Measurements from ENCODE around the gene RNH1.

RNH1 gene

DNA sequence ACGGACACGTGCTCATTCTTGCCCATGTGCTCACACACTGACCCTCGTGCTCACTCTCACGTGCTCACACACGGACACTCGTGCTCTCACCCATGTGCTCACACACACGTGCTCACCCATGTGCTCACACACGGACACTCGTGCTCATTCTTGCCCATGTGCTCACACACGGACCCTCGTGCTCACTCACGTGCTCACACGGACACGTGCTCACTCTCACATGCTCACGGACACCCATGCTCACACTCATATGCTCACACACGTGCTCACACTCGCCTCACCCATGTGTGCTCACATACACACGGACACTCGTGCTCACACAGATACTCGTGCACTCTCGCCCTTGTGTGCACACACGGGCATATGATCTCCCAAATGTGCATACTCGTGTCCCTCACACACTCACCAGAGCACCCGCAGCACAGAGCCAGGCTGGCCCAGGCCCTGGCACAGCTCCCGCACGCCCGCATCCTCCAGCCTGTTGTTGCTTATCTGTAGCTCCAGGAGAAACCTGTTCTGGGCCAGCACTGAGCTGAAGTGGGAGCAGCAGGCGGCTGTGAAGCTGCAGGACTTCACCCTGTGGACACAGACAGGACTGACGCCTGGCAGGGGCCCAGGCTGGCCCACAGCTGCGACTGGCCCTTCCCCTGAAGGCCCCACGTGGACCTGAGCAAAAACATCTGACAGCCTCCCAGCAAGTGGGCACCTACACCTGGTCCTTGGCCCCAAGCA lies 9.3 kb downstream of the RNH1 start:
- DNase-seq: no peak

- DNase-seq: no peak
Measured at GRCh38 chr11:496834-497564, 10.0 kb downstream of the RNH1 start.

DNA sequence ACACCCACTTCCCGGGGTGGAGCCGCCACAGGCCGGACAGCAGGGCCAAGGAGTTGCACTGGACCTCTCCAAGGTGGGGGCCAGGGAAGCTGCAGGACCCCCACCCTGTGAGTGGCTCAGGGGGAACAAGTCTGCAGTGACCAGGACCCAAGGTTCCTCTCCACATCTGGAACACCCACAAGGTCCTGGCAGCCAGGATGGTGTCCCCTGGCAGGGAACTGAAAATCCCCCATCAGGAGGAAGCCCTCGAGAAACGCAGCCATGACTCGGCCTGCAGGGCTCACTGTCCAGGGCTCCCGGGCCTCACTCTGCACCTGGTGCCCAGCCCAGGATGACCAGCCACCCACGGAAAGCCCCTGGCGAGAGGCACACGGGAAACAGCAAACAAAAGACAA lies 11.5 kb downstream of the RNH1 start:
- no peak for DNase-seq

- DNase-seq: no peak
Measured at GRCh38 chr11:494761-495536, 12.1 kb downstream of the RNH1 start.

- peak; percentile 55 for DNase-seq
Measured at GRCh38 chr11:492427-493226, 14.4 kb downstream of the RNH1 start.

DNA sequence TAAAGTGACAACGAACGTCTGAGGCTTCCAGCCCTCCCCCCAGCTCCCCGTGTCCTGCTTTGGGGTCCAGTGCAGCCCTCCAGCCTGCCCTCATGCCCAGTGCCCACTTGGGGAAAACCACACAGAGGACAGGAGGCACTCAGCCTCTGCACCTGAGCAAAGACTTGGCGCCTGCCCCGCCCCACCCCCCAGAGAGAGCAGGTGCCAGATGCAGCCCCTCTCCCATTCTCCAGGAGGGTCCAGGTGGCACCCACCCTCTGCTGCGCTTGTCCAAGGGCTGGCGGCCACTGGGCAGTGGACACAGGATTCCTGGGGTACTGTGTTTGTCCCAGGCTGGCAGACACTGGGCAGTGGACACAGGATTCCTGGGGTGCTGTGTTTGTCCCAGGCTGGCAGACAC lies 15.7 kb downstream of the RNH1 start:
- no peak for DNase-seq

DNA sequence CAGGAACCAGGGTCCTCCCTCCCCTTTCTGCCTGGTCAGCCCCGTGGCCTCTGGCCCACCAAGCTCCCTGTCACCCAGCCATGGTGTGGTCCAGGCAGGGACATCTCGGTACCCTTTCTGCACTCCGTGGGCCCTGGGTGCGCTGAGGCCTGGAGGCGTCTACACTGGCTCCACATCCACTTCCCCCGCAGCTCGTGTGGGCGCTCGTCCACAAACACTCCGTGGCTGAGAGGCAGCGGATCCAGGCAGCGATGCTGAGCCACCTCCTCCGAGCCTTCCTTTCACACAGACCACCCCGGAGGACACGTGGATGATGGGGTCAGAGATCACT lies 16.1 kb downstream of the RNH1 start:
- no peak for DNase-seq

DNA sequence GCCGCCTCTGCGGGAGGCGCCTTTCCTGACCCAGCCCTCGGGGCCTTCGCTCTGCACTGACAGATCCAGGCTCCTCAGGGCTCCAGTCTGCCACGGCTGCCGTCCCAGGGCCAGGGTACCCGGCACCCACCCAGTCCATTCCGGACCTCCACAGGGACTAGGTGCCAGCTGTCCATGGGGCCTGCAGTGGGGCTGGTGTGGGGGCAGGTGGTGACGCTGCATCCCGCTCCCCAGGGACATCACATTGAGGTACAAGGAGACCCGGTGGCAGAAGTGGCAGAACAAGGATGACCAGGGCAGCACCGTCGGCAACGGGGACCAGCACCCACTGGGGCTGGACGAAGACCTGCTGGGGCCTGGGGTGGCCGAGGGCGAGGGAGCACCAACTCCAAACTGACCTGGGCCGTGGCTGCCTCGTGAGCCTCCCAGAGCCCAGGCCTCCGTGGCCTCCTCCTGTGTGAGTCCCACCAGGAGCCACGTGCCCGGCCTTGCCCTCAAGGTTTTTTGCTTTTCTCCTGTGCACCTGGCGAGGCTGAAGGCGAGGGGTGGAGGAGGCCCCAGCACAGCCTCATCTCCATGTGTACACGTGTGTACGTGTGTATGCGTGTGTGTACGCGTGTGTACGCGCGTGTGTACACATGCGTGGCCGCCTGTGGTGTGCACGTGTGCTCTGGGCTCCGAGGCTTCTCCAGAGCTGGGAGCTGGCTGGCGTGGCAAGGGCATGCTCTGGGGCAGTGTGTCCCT lies 16.7 kb downstream of the RNH1 start:
- no peak for DNase-seq

DNA sequence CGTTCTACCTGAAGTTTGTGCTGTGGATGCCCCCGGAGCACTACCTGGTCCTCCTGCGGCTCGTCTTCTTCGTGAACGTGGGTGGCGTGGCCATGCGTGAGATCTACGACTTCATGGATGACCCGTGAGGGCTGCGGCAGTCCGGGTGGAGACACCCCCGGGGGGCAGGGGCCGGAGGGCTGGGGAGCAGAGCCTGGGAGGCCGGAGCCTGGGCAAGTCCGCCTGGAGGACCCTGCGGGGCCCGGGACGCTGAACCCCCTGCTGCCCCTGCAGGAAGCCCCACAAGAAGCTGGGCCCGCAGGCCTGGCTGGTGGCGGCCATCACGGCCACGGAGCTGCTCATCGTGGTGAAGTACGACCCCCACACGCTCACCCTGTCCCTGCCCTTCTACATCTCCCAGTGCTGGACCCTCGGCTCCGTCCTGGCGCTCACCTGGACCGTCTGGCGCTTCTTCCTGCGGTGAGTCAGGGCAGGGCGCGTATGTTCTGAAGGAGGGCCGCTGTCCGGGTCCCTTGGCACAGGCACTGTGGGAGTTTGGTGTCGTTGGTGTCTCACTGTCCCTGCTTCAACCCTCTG lies 17.3 kb downstream of the RNH1 start:
- no peak for DNase-seq

DNA sequence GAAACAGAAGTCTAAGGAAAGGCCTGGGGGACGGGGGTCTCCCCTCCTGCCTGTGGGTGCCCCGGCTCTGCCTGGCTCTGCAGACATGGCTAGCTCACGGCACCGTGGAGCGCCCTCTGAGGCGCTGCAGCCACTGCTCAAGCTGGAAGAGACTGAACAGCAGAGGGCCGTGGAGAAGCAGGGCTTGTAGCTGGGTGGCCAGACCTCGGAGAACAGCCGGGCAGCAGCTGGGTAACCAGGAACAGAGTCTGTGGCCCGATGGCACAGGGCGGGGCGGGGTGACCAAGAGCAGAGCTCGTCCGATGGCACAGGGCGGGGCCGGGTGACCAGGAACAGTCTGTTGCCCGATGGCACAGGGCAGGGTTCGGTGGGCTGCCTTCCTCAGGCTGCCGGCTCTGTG lies 18.1 kb downstream of the RNH1 start:
- no peak for DNase-seq

DNA sequence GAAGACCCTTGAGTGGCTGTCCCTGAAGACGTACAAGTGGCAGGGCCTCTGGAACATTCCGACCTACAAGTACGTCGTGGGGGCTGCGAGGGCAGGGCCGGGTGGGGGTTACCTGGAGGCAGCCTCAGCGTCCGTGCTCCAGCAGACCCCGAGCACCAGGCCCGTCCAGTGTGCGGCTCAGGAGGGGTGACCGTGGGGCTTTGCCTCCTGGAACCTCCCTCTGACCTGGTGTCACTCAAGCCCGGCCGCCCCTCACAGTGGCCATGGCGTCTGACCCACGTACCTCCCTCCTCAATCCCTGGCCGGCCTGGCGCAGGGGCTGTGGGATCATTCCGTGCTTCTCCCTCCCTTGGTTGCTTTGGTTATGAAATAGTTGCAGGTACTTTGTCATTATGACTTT lies 18.5 kb downstream of the RNH1 start:
- DNase-seq: no peak

GRCh38 chr11:488062-488461 lies 19.0 kb downstream of the RNH1 start:
- DNase-seq: no peak

DNA sequence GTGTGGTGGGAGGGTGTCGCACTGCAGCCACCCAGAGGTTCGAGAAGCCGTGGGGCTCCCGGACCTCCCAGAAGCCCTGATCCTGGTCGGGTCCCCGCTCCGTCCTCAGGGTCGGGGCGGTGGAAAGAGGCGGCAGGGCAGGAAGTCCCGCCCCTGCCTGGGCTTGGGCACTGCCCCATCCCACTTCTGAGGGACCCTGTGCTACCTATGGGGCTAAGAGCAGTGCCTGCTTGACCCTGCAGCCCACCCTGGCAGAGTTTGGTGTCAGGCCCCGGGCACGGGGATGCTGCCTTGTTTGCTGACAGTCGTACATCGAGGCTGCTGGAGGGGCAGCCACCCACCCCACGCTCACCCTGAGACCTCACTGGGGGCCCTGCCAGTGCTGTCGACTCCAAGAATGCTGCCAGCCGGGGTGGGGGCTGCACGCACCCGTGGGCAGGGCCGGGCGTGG lies 19.4 kb downstream of the RNH1 start:
- DNase-seq: no peak

- DNase-seq: no peak
Measured at GRCh38 chr11:486189-486588, 20.9 kb downstream of the RNH1 start.

GRCh38 chr11:484616-485015 lies 22.4 kb downstream of the RNH1 start:
- no peak for DNase-seq

- no peak for DNase-seq
Measured at GRCh38 chr11:479311-479710, 27.7 kb downstream of the RNH1 start.

DNA sequence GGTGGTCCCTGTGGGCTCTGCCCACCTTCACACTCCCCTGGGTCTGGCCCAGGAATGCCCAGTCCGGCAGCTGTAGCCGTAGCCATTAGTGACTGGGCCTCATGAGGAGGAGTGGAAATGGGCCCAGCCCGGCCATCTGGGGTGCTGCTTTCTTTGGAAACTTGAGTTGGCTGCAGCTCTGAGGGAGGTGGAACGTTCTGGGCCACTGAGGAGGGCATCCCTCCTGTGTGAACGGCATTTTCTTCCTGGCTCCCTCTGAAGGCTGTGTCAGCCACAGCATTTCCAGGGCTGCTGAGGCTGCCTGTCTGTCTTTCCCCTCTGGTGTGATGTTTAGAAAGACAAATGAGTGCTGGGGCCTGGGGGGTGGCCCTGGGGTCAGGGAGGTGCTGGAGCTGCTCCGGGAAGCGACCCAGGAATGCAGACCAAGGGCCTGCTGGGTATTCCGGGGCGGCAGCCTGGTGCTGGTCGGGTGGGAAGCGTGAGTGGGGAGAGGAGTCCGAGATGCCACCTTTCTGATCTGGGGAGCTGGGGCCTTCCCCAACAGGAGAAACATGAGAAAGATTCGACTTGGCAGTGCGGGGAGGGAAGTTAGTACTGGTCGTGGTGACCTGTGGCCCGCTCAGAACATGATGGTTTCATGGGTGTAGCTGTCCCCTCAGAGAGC lies 29.9 kb downstream of the RNH1 start:
- no peak for DNase-seq

DNA sequence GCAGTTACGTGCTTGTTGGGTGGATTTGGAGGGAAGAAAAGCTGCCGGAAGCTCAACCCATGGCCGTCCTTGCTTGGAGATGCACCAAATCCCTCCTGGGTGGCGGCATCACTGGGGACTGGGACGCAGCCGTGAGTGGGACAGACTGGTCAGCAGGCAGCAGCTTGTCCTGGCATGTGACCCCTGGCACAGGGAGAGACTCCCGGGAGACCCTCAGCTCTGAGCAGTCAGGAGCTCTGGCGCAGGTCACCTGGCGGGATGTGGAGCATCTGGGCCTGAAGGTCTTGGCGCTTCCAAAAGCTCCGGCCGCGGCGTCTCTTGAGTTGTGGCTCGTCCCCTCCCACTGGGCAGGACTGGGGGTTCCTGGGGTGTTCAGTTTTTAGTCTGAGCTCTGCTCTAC lies 30.6 kb downstream of the RNH1 start:
- DNase-seq: no peak

DNA sequence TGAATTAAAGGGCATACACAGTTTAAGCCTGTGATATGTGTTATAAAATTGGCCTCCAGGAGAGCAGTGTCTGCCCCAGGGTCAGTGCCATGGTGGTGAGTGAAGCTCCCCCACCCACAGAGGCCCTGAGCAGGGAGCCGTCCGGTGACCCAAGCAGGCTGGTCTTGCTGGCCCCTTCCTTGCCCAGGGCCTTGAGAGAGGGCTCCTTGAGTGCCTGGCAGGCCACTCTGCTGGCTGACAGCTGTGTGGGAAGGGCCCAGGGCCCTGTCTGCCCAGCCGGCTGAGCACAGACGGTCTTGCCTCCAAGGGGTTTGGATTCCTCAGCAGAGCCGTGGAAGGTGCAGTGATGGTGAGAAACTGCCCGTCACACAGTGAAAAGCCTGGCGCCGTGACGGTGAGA lies 31.1 kb downstream of the RNH1 start:
- no peak for DNase-seq

DNA sequence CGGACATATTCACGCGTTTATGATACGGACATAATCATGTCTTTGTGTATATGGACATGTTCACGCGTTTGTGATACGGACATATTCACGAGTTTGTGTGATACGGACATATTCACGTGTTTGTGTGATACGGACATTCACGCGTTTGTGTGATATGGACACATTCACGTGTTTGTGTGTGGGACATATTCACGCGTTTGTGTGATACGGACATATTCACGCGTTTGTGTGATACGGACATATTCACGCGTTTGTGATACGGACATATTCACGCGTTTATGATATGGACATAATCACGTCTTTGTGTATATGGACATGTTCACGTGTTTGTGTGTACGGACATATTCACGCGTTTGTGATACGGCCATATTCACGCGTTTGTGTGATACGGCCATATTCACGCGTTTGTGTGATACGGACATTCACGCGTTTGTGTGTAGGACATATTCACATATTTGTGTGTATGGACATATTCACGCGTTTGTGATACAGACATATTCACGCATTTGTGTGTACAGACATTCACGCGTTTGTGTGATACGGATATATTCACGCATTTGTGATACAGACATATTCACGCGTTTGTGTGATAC lies 32.0 kb downstream of the RNH1 start:
- DNase-seq: no peak
